Activated naive CD8-positive, alpha-beta T cell treated with anti-CD3 and anti-CD28 coated beads, Interleukin-2, amount 10 ng/mL, durations not matched to agents 7 days and 5 days (primary cell): ENCODE results near the gene DNAJB11. TPM values are rescaled to one million over a fixed set of nuclear protein-coding genes. Genes with fewer than 3 reads are reported as not detected.

Experiments used
- total RNA-seq, 2 experiments: library from RNA; stranded (reverse); gene quantifications; one replicate each; pipeline ENCODE4 v1.2.3, GENCODE V29; 2021

The DNAJB11 gene
- total RNA-seq, 2 experiments from 2014 or later, result 37.0 to 41.2 TPM

Other genes with a start within 250 kb of the DNAJB11 start
- gene DGKG, start 208.5 kb upstream of the DNAJB11 start, total RNA-seq, result under 1 TPM; 0.19 to 0.54 TPM
- gene CRYGS, start 26.3 kb upstream of the DNAJB11 start, total RNA-seq, result 1 to 10 TPM; 4.5 to 6.7 TPM
- gene TBCCD1, start 3.4 kb upstream of the DNAJB11 start, total RNA-seq, result 10 to 100 TPM; 15.2 to 17.4 TPM
- not detected for gene AHSG, start 42.3 kb downstream of the DNAJB11 start, total RNA-seq
- not detected for gene FETUB, start 69.7 kb downstream of the DNAJB11 start, total RNA-seq
- gene HRG, start 95.3 kb downstream of the DNAJB11 start, total RNA-seq, result not detected
- gene KNG1, start 146.6 kb downstream of the DNAJB11 start, total RNA-seq, result not detected
- gene EIF4A2, start 212.9 kb downstream of the DNAJB11 start, total RNA-seq, result 100 to 1,000 TPM; 479 to 483 TPM
- gene RFC4, start 235.8 kb downstream of the DNAJB11 start, total RNA-seq, result 10 to 100 TPM; 75.2 to 77.6 TPM